B cell (primary cell): Measurements from ENCODE around the gene RBM7. TPM values are rescaled to one million over a fixed set of nuclear protein-coding genes. Genes with fewer than 3 reads are reported as not detected.

Source experiments
- ATAC-seq: fragments of 200-7000 bp; cut with Tn5 transposase; one replicate; pipeline ENCODE4 v1.10.0; 2021; ENCODE audit warnings: low read depth, mild to moderate bottlenecking, moderate number of reproducible peaks, moderate library complexity
- CTCF ChIA-PET: fragments of 350-600 bp; sonication (Branson Sonifier 250); formaldehyde crosslinking; loops from one replicate; lab custom pipeline; 2021; ENCODE audit warnings: antibody characterized with exemption, inconsistent platforms; lab: Charles Lee
- POLR2A ChIA-PET: fragments of 350-600 bp; sonication (Branson Sonifier 250); formaldehyde crosslinking; loops from one replicate; lab custom pipeline; 2021; ENCODE audit warnings: antibody characterized with exemption; lab: Charles Lee
- DNase-seq: peaks from one replicate; pipeline ENCODE4 v3.0.0; 2013
- H2AFZ ChIP-seq: 2 replicates; pipeline ENCODE4 v1.6.1; 2012; ENCODE audit warnings: mild to moderate bottlenecking, low read depth, low read length; ENCODE audit not compliant: insufficient read depth, poor library complexity, severe bottlenecking
- H3K27ac ChIP-seq, 2 donors: 1 replicate in 1 of 2; 2 replicates in 1 of 2; pipeline ENCODE4 v1.5.1; 2012 to 2013; ENCODE audit warnings: low read length in 2 of 2, mild to moderate bottlenecking in 2 of 2, moderate library complexity in 1 of 2
- H3K27me3 ChIP-seq, 4 experiments: fragments of 200-600 bp in 1 of 4; sonication (generic) in 1 of 4; replicated peaks in 1 of 4; 1 replicate in 2 of 4; 2 replicates in 2 of 4; pipeline versions ENCODE4 v1.6.1 to v1.7.0; 2013 to 2016; ENCODE audit warnings: low read length in 3 of 4, mild to moderate bottlenecking in 2 of 4, mixed read lengths in 1 of 4, moderate library complexity in 1 of 4; ENCODE audit not compliant: insufficient read depth in 4 of 4, control insufficient read depth in 3 of 4; ENCODE audit errors: control extremely low read depth in 1 of 4
- H3K36me3 ChIP-seq, 2 experiments: replicated peaks in 1 of 2; 1 replicate in 1 of 2; 2 replicates in 1 of 2; pipeline versions ENCODE4 v1.6.1 to v1.7.1; 2013; ENCODE audit warnings: low read length in 1 of 2; ENCODE audit not compliant: insufficient read depth in 2 of 2, control insufficient read depth in 1 of 2; ENCODE audit errors: control extremely low read depth in 1 of 2, extremely low read depth in 1 of 2
- H3K4me1 ChIP-seq, 2 donors: fragments of 200-600 bp in 1 of 2; sonication (generic) in 1 of 2; 1 replicate in 1 of 2; 2 replicates in 1 of 2; pipeline versions ENCODE4 v1.5.1 to v1.6.1; 2013 to 2017; ENCODE audit warnings: low read length in 2 of 2; ENCODE audit not compliant: control insufficient read depth in 2 of 2, insufficient read depth in 2 of 2
- H3K4me2 ChIP-seq: replicated peaks from 2 replicates; pipeline ENCODE3; 2012; ENCODE audit warnings: mild to moderate bottlenecking, low read depth, low read length; ENCODE audit not compliant: poor library complexity, severe bottlenecking
- H3K4me3 ChIP-seq, 5 experiments: fragments of 200-600 bp in 1 of 5; sonication (generic) in 1 of 5; 1 replicate in 3 of 5; 2 replicates in 2 of 5; pipeline versions ENCODE4 v1.5.1 to v1.7.0; 2011 to 2016; ENCODE audit warnings: low read length in 4 of 5, mild to moderate bottlenecking in 4 of 5, low read depth in 2 of 5, control low read depth in 1 of 5, moderate library complexity in 1 of 5; ENCODE audit not compliant: insufficient read depth in 1 of 5; ENCODE audit errors: control extremely low read depth in 1 of 5, extremely low read depth in 1 of 5
- H3K79me2 ChIP-seq: fragments of 200-600 bp; sonication (generic); one replicate; pipeline ENCODE4 v1.6.0; 2016; ENCODE audit warnings: low read length; ENCODE audit not compliant: control insufficient read depth, insufficient read depth
- H3K9ac ChIP-seq: fragments of 200-600 bp; sonication (generic); 2 replicates; pipeline ENCODE4 v1.6.1; 2017; ENCODE audit warnings: mild to moderate bottlenecking, low read length, moderate library complexity
- H3K9me3 ChIP-seq, 3 donors: one replicate each; pipeline versions ENCODE4 v1.6.1 to v1.7.1; 2013; ENCODE audit warnings: low read length in 2 of 3; ENCODE audit not compliant: control insufficient read depth in 2 of 3, insufficient read depth in 1 of 3; ENCODE audit errors: control extremely low read depth in 1 of 3
- H4K20me1 ChIP-seq: 2 replicates; pipeline ENCODE4 v1.6.0; 2012; ENCODE audit warnings: mild to moderate bottlenecking, low read length; ENCODE audit not compliant: insufficient read depth, control insufficient read depth, poor library complexity, severe bottlenecking
- H3K27ac Mint-ChIP-seq: one replicate; pipeline ENCODE4 v1.8.0; 2021; ENCODE audit warnings: mixed read lengths
- H3K27me3 Mint-ChIP-seq: one replicate; pipeline ENCODE4 v1.8.0; 2021; ENCODE audit warnings: mixed read lengths
- H3K4me1 Mint-ChIP-seq: one replicate; pipeline ENCODE4 v1.8.0; 2021; ENCODE audit warnings: mixed read lengths
- H3K4me3 Mint-ChIP-seq: one replicate; pipeline ENCODE4 v1.8.0; 2021; ENCODE audit warnings: mixed read lengths
- H3K9me3 Mint-ChIP-seq: one replicate; pipeline ENCODE4 v1.8.0; 2022; ENCODE audit warnings: mixed read lengths; ENCODE audit not compliant: insufficient read depth
- EZH2 ChIP-seq: IDR thresholded peaks from 2 replicates; pipeline ENCODE4 v1.6.1; 2012; ENCODE audit warnings: borderline replicate concordance, low read depth, mild to moderate bottlenecking, moderate library complexity, low read length; ENCODE audit not compliant: insufficient read depth, poor library complexity, severe bottlenecking
- WGBS: methylation state at CpG from one replicate; pipeline ENCODE4 v1.1.5; 2013; ENCODE audit warnings: missing lambda C conversion rate; ENCODE audit not compliant: insufficient coverage; 5-methylcytosine and 5-hydroxymethylcytosine counted together
- intact Hi-C: fragments of 100-400 bp; cut with micrococcal nuclease; formaldehyde crosslinking; loops from one replicate; pipeline ENCODE4 v1.10.0; 2022
- polyA plus RNA-seq: library from polyadenylated mRNA; depleted of rRNA; stranded (reverse); fragments of >200 nt; gene quantifications from 2 replicates; pipeline ENCODE4 v1.2.3, GENCODE V29; 2012
- total RNA-seq, 2 donors: library from RNA; stranded (reverse); fragments of 120-200 nt in 1 of 2; gene quantifications; 1 replicate in 1 of 2; 2 replicates in 1 of 2; pipeline versions ENCODE4 v1.2.3 to v1.2.4, GENCODE V29; 2013 to 2022
- TF ChIP-seq, protein P1 (sequence below): fragments of 200-600 bp; IDR thresholded peaks from one replicate; pipeline ENCODE4 v1.8.0; 2022; ENCODE audit warnings: antibody characterized with exemption, mild to moderate bottlenecking

Gene RBM7
- total and polyA plus RNA-seq, 2 donors (not counting 1 experiment from before 2014, with no cell fraction given), result 26.3 to 36.1 TPM

DNA sequence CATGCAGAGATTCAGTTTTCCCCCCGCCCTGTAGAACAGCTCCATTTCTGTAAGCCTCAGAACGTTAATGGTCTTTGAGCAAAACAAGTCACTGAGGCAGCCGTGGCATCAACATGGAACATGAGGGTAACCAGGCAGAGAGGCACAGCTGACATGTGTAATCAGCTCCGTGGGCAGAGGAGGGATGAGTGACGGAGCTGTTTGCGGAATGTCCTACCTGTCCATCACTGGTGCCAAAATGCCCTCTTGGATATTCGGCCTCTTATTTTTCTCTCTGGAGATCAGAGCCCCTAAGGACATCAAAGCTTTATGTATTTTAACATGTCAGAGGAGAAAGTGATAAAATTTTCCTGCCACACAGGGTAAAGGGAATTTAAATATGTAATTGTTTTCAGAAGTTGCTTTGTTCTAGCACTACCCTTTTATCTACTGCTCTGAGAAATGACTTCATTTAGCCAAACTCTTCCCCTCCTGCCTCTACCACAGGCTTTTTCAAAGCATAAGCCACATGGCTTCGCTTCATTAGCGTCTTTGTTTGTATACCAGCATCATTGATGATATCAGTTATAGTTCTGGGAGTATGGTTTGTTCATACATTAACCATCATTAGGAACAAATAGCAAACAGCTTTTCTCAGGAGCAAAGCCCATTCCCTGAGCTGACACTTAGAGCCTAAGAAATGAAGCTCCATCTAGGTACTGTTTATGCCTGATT lies 33.1 kb upstream of the RBM7 start:
- intact Hi-C loops, result no loop called here
- Histone ChIP-seq H3K9ac (no peak overlapping the region), H4K20me1 (no peaks in the 10 kb centered on the region), H3K79me2 (no peaks in the 10 kb centered on the region), H3K4me3 (no peak overlapping the region), H3K36me3 (no peaks in the 10 kb centered on the region), H2AFZ (no peak overlapping the region), H3K4me1 (no peaks in the 10 kb centered on the region), H3K4me2 (no peak overlapping the region), H3K27ac (no peak overlapping the region), H3K27me3 (peaks cover 0 to 16% (median 4%) of the 10 kb centered on the region in 4 experiments), H3K9me3 (no peaks in the 10 kb centered on the region)
- no peaks in the 10 kb centered on the region for H3K4me1 Mint-ChIP-seq
- ATAC-seq (no peak), DNase-seq (no peak)
- H3K4me3 Mint-ChIP-seq, result no peak overlapping the region
- peaks cover 48% of the 10 kb centered on the region for H3K27me3 Mint-ChIP-seq
- ChIA-PET POLR2A (no interaction called here), CTCF (no interaction called here)
- TF ChIP-seq, protein P1, sequence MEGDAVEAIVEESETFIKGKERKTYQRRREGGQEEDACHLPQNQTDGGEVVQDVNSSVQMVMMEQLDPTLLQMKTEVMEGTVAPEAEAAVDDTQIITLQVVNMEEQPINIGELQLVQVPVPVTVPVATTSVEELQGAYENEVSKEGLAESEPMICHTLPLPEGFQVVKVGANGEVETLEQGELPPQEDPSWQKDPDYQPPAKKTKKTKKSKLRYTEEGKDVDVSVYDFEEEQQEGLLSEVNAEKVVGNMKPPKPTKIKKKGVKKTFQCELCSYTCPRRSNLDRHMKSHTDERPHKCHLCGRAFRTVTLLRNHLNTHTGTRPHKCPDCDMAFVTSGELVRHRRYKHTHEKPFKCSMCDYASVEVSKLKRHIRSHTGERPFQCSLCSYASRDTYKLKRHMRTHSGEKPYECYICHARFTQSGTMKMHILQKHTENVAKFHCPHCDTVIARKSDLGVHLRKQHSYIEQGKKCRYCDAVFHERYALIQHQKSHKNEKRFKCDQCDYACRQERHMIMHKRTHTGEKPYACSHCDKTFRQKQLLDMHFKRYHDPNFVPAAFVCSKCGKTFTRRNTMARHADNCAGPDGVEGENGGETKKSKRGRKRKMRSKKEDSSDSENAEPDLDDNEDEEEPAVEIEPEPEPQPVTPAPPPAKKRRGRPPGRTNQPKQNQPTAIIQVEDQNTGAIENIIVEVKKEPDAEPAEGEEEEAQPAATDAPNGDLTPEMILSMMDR, result no peak
- no peak for TF ChIP-seq EZH2
- WGBS, result 88% methylated on average over 6 of the region's 9 CpGs
- no peak overlapping the region for H3K27ac Mint-ChIP-seq
- H3K9me3 Mint-ChIP-seq, result no peaks in the 10 kb centered on the region

DNA sequence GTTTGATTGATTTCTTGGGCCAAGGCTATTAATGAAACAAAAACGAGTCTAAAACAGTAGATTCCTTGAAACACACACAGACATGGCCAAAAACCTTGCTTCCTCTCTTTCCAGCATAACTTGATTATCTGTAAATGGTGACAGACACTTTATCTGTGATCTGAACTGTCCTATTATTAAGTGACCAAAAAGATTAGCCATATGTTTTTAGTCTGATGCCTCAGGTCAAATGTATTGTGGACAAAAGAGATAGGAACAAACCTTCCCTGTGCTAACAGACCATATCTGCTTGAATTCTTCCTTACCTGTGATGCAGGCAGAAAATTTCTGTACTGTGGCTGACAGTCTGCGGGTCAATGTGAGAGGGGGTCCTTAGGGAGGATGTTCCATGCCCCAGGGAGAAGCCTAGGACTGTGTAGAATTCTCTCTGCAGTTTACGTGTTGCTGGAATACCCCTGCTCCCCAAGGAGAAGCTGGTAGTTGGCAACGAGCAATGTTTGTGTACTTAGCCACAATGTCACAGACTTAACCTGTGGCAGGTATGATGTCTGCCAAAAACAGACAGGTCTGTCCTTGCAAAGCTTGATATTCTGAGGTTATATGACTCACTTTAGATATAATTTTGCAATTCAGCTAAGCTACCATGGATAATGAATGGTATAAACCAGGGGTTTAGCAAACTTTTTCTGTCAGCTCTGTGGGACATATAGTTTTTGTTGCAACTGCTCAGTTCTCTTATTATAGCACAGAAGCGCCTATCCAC lies 31.4 kb upstream of the RBM7 start:
- no peaks in the 10 kb centered on the region for H3K9me3 Mint-ChIP-seq
- Histone ChIP-seq H3K4me3 (no peak overlapping the region), H3K9me3 (no peaks in the 10 kb centered on the region), H2AFZ (no peak overlapping the region), H3K4me2 (no peak overlapping the region), H4K20me1 (no peaks in the 10 kb centered on the region), H3K36me3 (no peaks in the 10 kb centered on the region), H3K79me2 (no peaks in the 10 kb centered on the region), H3K27me3 (peaks cover 0 to 16% (median 1%) of the 10 kb centered on the region in 4 experiments), H3K27ac (no peak overlapping the region), H3K4me1 (no peaks in the 10 kb centered on the region), H3K9ac (no peak overlapping the region)
- ChIA-PET CTCF (no interaction called here), POLR2A (no interaction called here)
- no peak overlapping the region for H3K4me3 Mint-ChIP-seq
- H3K27ac Mint-ChIP-seq, result no peak overlapping the region
- ATAC-seq (no peak), DNase-seq (no peak)
- TF ChIP-seq EZH2, result no peak
- TF ChIP-seq, protein P1, result no peak
- WGBS, result 79% methylated on average over 5 of the region's 5 CpGs
- H3K27me3 Mint-ChIP-seq, result peaks cover 48% of the 10 kb centered on the region
- intact Hi-C loops, result no loop called here
- no peaks in the 10 kb centered on the region for H3K4me1 Mint-ChIP-seq
